ENCODE data around the gene FAM20C.

Gene FAM20C

DNA sequence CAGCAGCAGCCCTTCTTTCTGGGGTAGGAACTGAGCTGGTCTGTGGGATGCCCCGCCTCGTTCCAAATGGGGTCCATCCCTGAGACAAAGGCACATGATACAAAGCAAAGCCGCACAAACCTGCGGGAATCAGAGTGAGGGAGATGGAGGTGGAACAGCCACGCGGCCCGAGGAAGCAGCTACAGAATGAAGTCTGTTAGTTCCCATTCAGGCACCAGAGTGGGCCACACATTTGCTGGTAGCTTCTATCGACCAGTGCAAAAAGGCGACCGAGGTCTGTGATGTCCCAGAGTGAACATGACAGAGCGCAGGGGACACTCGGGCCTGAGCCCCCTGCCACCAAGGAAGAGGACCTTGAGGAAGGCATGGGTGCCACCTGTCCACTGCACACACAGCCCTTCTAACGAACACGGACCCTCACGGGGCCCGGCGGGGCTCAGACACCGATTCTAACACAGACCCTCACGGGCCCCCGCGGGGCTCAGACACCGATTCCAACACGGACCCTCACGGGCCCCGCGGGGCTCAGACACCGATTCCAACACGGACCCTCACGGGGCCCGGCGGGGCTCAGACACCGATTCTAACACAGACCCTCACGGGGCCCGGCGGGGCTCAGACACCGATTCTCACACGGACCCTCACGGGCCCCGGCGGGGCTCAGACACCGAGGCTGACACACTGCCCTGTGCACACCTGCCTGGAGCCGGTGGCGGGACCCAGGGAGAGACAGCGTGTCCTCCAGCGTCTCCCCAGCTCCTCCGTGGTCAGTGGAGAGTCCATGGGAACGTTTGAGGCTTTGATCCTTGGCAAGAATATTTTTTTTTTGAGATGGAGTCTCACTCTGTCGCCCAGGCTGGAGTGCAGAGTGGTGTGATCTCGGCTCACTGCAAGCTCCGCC is 32.8 kb upstream of the FAM20C start:
- no peak for DNase-seq

DNA sequence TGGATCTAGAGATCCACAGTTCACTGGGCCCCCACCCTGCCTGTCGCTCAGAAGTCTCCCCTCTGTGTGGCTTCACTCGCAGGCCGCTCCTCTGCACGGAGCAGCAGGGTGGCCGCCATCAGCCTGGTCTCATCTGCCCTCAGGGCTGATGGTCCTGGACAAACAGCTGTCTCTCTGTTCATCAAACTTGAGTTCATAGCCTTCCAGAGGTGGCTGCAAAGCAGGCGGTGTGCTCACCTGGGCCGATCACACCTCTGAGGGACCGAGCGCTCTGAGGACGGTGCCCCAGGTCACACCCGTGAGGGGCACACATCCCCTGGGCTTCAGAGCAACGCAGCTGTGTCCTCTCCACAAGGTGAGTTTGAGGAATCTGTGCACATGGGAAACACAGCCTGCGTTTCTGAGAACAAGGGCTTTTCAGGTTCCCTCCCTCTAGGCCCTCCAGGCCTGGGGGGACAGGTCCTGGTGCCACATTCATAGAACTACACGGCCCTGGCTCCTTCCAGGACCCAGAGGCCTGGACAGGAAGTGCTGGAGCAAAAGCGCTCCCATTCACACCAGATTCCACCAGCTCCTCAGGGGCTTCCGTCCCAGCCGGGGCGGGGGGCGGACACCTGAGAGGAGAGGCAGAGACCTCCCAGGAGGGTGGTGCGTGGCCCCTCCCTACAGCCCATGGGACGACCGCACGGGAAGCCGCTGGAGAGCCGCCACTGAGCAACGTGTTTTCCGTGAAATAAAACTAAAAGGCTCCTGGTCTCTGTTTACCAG is 31.2 kb upstream of the FAM20C start:
- no peak for DNase-seq

DNA sequence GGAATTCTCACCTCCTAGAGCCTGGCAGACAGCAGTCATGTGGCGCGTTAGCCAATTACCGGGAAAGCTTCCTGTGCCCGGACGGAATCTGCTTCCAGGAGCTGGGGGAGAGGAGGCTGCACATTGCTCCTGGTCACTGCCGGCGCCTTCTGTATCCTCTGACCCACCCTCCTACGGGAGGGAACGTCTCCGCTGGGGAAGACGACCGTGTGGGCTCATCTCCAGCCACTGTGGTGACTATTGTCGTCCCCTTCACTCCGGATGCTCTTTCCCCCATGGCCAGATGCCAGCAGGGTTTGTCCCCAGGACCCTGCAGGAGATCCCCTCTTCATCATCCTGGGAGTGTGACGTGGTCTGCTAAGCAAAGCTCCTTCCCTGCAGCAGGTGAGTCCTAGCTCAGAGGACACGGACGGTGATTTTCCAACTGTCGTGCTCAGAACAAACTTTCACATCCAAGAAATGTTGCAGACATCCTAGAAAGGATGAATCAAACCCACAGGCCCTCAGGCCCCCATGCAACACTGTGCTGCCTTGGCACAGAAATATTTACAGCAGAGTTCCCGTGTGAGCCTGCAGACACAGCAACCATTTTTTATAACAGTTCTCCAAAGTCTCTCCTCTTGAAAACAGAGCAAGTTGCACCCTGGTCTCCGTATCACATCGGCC is 29.6 kb upstream of the FAM20C start:
- no peak for DNase-seq

DNA sequence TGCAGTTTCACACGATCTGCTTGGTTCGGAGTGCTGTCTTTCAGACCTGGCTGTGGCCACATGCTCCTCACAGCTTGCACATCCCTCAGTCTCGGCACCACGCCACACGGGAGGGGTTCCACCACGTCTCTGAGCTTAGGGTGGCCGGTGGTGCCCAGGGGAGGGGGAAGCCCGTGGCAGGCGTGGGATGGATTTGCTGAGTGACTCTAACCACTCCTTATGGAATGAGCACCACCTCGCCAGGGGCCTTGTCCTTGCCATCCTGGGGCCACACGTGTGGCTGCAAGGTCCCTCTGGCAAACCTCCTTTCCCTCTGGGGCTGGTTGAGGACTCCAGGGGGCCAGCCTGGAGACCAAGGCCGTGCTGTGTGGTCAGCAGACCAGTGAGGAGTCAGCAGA is 29.1 kb upstream of the FAM20C start:
- no peak for DNase-seq

DNA sequence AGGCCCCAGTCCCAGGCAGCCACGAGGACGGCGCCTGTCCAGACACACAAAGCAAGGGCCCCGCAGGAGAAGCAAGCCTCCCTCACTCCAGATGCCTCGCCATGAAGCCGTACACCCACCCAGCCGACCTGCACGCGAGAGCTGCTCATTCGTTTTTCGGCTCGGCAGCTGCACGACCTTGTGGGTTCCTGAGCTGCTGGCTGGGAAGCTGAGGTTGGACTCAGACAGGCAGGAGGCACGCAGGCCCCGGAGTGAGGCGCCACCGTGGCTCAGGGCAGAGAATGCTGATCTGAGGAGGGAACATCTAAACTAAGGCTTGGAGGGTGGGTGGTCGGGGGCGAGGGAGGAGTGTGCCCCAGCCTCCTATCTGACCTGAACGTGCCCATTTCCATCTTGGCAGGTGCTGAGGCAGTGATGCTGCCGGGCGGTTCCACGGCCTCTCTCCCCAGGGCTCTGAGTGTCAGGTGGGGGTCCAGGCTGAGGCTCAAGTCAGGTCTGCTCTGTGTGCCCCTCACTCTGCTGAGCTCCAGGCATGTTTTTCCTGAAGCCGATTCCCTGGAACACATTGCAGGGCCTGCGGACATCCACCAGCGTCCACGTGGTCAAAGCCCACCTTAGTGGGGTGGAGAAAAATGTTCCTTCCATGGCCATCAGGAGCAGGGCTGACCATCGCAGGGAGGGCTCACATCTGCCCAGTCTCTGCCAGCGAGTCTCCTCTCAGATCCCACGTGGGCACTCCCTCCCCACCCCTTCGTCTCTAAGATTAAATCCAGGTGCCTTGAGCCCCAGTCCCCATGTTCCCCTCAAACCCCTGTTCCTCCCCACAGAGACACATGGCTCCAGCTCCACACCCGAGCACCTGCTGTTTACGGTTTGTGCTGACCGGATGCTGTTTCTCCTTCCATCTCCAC is 28.1 kb upstream of the FAM20C start:
- no peak for DNase-seq

DNA sequence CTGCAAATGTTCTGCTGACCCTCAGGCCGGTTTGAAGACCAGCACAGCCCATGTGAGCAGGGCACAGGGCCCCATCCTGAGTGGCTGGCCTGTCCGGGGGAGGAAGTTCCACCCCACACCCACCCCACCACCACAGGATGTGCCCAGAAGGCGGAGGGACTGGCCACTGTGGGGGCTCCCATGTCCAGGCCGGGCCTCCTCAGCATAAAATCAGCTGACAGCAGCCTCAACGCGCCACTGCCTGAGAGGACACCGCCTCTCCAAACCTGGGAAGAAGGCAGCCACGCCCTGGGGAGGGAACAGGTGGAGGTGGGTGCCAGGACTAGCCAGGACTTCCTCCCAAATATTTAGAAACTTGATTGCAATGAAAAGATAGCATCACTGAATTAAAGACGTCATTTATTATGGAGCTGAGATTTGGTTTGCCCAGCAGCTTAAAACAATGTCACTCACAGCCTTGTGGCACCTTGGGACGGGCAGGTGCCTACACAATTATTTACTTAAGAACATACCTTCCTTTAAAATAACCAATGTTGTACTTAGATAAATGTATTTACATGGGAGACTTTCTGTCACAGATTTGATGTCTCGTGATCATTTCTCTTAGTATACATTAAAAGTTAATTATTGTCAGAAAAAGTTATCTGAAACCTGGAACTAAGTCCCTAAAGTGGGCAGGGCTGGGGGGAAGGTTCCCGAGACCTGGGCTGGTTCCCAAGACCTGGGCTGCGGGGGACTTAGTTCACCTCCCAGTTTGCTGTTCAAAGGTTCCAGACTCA is 27.3 kb upstream of the FAM20C start:
- no peak for DNase-seq

DNA sequence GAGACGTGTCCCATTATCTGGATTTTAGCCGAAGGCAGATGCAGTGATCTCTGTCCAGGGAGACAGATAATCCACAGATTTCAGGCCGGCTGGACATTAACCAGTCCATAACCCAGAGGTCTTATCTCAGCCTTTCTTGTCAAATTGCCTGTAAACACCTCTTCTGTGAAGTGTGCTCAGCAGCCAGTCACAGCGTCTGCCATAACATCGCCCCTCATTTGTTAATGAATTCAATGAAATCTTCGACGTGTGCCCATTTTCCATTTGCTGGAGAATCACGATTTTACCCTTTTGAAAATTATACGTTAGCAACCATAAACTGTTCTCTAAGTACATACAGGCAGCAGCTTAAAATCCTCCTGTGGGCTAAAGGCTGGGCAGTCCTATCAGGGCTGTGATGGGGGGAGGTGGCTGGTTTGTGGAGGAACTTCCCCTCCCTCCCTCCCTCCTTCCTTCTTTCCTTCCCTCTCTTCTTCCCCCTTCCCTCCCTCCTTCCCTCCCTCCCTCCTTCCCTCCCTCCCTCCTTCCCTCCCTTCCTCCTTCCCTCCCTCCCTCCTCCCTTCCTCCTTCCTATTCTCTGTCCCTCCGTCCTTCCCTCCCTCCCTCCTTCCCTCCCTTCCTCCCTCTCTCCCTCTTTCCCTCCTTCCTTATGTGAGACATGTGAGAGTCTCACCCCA is 26.6 kb upstream of the FAM20C start:
- no peak for DNase-seq

DNA sequence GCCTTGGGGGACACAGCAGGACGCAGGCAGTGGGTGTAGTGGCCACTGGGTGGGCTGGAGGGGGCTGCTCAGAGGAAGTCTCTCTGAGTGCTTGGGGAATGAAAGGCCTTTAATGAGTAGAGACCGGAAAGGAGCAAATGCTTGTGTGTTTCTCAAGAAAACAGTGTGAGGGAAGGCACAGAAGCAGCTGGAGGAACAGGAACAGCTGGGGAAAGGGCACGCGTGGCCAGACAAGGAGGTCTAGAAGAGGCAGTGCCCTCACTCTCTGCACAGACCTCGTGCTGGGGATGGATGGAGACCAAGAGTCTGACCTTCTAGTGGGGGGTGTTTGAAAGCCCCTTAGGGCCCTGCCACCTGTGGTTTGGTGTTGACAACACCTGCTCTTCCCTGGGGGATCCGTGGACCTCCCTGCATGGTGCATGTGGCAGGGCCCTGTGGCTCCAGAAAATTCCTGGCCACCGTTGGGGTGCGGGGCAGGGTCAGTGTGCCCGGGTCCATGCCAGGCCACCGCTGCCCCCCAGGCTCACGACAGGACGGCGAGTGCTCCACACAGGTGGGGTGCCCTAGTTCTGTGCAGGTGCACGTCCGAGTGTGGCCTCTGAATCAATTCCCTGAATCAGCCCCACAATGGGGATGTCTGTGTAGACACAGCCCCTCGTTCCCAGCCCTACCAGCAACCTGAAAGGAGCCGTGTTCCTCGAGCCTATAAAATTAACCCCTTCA is 25.9 kb upstream of the FAM20C start:
- DNase-seq = no peak

DNA sequence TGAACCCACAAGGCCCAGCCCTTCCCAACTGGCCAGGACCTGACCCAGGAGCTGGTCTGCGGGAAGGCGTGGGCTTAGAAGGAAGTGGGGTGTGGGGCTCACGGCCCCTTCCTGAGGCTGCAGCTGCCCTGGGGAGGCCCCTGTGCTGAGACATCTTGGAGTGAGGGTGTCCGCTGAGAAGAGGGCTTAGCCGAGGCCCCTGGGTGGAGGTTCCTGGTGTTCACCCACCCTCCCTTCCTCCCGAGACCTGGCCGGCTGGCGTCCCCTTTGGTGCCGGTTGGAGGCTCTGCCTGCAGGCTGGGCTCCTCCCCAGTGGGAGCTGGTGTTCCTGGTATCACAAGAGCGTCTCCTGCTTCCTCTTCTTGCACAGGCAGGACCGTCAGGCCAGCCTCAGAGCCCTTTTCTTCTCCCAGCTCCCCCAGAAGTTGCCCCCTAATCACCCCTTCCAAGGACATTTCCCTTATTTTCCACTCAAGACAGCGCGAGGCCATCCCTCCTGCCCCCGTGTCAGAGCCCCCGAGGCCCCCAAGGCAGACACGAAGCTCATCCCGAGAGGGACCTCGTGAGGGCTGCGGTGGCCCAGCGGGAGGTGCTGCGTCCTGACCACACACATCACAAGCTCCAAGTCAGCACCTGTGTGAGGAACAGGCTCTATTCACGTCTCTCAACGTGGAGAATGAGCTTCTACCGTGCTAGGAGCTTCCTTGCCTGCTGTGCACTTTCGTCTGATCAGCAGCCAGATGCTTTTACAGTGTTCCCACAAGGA is 25.1 kb upstream of the FAM20C start:
- DNase-seq = no peak

DNA sequence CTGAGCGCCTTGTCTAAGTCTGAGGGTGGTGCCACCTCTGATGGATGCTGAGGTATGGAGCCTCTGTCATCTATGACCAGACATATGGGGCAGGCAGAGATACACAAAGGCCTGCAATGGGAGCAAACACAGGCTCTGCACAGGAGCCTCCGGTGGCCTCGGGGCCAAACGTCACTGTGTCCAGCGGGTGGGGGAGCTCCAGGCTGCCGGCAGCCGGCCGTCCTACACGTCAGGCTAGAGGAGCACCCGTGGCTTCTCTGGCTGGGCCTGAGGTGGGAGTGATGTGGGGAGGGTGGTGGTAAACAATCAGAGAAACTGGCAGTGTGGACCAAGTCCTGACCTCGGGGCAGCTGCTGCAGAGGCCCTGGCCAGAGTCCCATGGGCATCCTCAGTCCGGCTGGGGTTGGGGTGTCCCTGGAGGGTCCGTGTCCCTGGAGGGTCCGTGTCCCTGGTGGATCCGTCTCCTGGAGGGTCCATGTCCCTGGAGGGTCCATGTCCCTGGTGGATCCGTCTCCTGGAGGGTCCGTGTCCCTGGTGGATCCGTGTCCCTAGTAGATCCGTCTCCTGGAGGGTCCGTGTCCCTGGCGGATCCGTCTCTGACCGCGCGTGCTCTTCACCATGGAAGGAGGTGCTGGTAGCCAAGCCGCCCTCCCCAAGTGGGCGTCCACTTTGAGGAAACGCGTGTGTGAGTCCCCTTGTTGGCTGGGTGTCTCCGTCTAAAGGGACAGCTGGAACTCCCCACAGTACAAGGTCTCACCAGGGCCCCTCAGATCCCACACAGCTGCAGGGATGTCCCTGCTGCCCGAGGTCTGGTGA is 24.2 kb upstream of the FAM20C start:
- DNase-seq = no peak

DNA sequence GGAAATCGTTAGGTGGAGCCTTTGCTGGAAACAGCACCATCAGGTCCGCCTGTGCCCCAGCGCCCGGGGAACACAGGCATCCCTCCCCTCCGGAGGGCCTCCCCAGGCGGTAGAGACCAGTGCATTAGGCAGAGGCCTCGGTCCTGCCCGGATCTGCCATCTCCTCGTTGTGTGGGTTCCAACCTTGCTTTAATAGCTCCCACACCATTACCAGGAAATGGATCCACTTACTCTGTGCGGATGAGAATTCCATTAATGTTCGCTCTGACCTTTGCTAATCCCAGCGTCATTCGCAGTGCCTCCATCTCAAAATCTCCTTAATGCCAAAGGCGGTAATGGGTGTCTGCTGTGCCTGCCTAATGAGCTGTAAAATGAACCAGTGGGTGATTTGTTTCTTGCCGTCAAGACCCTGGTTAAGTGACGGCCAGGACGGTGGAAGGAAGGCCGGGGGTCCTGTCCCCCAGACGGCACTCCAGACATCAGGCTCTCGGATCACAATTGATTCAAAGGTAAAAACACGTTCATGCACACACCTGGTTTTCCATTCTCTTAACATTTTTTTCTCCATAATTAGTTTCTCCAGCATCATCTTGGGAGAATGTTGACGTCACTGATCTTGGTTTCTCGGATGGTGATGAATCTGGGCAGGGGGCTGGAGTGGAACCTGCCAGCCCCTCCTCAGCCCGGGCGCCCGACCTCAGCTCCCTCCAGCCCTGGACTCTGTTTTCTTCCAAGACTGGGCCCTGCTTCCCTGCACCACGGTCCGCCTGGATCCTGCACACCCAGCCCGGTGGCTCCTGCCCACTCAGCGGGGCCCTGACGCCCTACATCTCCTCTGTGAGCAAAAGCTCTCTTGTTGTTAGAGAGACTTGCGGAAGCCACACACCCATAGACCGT is 22.8 kb upstream of the FAM20C start:
- no peak for DNase-seq

DNA sequence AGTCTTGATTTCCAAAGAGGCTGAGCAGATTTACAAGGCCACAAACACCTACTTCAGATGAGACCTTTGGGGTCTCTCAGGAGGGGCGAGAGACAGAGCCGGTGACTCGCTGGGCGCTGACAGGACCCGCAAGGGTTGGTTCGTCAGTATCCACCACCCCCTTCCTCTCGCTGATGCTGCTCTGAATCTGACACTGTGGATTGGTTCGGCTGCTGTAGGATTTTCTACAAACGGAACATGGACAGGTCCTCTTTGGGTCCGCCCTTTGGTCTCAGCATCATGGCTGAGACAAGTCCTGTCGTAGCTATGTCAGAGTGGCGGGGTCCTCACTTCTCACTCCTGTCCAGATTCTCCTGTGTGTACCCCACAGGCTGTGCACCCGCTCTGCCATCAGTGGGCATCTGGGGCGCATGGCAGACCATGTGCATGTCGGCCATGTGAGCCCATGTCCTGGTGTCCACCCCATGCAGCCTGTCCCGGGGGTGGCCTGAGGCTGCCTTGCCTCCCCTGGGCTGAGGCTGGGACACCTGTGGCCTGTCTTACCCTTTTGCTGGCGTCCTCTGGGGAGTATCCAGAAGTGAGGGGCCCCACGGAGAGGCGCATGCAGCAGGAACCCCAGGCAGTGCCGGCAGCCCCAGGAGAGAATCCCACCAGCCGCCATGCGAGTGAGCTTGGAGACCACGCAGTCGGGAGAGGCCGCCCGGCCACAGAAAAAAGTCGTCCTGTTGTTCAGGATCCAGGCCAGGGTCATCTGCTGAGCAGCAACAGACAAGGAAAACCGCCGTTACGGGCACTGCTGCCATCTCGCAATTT is 21.6 kb upstream of the FAM20C start:
- DNase-seq = no peak

DNA sequence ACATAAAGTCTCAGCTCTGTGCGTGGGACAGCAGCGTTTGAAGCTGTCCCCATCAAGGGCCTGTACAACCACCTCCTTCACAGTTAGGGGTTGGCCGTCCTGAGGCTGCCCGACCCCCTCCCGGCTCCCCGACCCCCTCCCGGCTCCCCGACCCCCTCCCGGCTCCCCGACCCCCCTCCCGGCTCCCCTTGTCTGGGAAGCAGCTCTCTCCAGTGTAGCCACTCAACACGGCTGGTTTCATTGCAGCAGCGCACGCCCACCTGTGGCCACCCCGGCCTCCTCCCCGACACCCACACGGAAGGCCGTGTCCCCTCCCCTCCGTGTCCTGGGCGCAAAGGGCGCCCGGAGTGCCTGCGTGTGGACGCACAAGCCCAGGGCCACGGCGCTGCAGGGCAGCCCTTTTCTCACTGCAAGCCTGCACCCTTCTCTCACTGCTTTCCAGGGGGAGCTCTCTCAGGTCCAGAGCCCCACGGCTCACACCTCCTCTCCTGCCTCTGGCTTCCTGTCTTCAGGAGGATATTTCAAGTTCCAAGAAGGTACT is 20.9 kb upstream of the FAM20C start:
- no peak for DNase-seq

DNA sequence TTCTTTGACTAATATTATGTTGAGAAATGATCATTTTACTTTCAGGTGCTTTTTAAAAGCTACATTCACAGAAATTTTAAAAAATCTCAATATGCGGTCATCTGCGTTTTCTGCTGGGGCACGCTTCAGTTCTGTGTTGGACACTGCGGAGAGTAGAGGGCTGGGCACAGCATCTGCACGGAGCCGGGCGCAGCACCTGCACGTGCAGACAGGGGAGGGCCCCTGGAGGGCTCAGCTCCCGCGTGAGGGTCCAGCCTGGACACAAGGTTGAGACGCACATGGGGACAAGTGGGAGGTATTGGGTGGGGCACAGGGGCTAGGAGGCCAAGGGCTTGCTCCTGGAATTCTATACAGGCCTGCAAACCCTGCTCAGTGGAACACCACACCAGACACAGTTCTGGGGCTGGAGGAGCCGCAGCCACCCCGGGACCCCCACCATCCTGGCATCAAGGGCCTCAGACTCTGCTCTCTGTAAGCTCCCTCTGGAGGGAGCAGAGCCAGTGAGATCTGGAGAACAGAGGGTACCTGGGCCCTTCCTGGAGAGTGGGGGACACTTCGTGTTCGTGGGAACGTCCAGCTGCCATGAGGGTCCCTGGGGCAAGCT is 20.4 kb upstream of the FAM20C start:
- no peak for DNase-seq

DNA sequence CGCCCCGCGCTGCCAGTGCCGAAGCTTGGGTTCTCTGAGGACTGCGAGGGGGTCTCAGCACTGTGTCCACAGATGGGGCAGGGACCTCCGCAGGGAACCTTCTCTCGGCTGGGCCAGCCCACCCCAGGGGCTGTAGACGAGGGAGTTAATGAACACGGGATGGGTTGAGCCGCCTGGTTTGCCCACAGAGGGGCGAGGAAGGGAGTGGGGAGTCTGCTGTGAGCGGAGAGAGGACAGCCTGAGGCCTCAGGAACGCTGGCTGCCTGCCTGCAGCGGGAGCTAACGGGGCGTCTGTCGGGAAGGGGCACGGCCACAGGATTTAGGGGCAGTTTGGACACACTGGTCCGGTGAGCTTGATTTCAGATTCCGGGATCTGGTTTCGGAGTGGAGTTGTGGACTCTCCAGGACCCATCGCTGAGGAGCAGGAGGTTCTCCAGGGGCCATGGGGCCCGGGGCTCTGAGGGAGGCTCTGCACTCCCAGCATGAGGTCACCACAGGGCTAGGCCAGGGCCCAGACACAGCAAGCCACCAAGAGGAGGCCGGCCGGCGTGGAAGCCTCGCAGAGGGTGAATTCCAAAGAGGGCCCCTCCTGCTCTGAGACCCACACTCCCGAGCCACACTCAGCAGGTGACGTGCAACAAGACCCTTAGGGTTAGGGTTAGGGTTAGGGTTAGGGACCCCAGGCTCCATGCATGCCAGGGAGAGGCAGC is 19.0 kb upstream of the FAM20C start:
- DNase-seq = no peak
